Body of pancreas (tissue), 4 donors: ENCODE measurements around the gene HOXD4.

Experiments used
- POLR2A ChIP-seq, 3 donors: fragments of 450-650 bp; IDR thresholded peaks; one replicate each; pipeline ENCODE4 v1.6.1; 2016; ENCODE audit warnings: antibody characterized with exemption in 3 of 3, mild to moderate bottlenecking in 2 of 3
- TF ChIP-seq, protein P1 (sequence below), 7 experiments: fragments of 450-650 bp in 4 of 7; fragments of 200-600 bp in 3 of 7; sonication (generic) in 3 of 7; IDR thresholded peaks; one replicate each; pipeline ENCODE4 v1.5.1; 2016 to 2019; ENCODE audit warnings: antibody characterized with exemption in 7 of 7

- TF ChIP-seq, protein P1, sequence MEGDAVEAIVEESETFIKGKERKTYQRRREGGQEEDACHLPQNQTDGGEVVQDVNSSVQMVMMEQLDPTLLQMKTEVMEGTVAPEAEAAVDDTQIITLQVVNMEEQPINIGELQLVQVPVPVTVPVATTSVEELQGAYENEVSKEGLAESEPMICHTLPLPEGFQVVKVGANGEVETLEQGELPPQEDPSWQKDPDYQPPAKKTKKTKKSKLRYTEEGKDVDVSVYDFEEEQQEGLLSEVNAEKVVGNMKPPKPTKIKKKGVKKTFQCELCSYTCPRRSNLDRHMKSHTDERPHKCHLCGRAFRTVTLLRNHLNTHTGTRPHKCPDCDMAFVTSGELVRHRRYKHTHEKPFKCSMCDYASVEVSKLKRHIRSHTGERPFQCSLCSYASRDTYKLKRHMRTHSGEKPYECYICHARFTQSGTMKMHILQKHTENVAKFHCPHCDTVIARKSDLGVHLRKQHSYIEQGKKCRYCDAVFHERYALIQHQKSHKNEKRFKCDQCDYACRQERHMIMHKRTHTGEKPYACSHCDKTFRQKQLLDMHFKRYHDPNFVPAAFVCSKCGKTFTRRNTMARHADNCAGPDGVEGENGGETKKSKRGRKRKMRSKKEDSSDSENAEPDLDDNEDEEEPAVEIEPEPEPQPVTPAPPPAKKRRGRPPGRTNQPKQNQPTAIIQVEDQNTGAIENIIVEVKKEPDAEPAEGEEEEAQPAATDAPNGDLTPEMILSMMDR (IDR thresholded peaks at IDR 0.05) = no peak
- TF ChIP-seq POLR2A (IDR thresholded peaks at IDR 0.05) = no peak
These were observed 20.1 kb downstream of the HOXD4 start for GRCh38 chr2:176171351-176172006.
